ENCODE data around the gene ZNF451. TPM values are rescaled to one million over a fixed set of nuclear protein-coding genes. Genes with fewer than 3 reads are reported as not detected.

ZNF451 gene
- total and polyA plus RNA-seq, 4 donors = 9.1 to 133 (median 27.1) TPM

DNA sequence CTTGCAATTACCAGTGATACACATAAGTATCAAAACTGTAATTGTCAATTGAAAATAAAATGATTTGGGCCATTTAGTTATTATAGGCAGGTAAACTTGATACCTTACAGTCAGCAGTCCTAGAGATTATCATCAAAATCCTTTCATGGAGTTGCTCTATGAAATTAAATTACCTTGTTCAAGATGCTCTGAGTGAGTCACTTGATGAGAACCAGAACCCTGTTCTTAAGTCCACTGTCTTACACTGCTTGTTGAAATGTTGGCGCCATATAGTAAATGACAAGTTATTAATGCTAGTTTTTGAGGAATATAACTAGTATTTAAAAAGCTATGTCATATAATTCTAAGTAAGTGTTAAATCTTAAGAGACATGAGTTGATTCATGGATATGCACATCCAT is 45.0 kb downstream of the ZNF451 start:
- 95 to 96% methylated on average over 1 of the region's 1 CpG for WGBS, 2 donors

DNA sequence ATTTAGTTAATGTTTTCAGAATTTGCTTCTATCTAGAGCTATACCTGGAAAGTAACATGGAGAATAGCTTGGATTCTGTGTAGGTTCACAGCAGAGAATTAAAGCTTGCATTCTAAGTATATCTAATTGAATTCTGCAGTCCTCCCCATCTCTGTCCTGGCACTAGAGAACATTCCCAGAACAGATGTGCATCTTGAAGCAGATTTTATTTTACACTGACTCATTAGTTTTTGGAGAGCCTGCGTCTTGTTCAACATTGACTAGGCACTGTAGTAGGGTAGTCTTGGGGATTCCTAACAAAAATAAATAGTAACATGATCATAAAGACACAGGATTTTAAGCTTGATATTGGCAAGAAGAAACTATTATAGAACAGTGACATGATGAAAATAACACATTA is 45.9 kb downstream of the ZNF451 start:
- no peak for ATAC-seq (ENCODE audit: insufficient read depth, low FRiP score)
- Histone ChIP-seq H3K9me3 (ENCODE audit: control insufficient read depth in 4 of 4, insufficient read depth in 3 of 4, low read length in 3 of 4) (no peaks in the 10 kb centered on the region), H3K27me3 (ENCODE audit: control insufficient read depth in 3 of 3, insufficient read depth in 3 of 3, low read length in 2 of 3) (no peaks in the 10 kb centered on the region), H3K9ac (ENCODE audit: insufficient read depth in 1 of 2, low read length in 2 of 2) (no peak overlapping the region), H3K36me3 (ENCODE audit: control insufficient read depth in 4 of 4, insufficient read depth in 4 of 4, low read length in 4 of 4) (peaks cover 3 to 14% (median 9%) of the 10 kb centered on the region in 4 donors), H3K4me1 (ENCODE audit: control insufficient read depth in 5 of 5, insufficient read depth in 5 of 5, low read length in 5 of 5) (no peaks in the 10 kb centered on the region), H3K27ac (ENCODE audit: low read depth in 1 of 2, low read length in 1 of 2) (no peak overlapping the region), H3K4me3 (no peak overlapping the region)
- TF ChIP-seq, protein P1, sequence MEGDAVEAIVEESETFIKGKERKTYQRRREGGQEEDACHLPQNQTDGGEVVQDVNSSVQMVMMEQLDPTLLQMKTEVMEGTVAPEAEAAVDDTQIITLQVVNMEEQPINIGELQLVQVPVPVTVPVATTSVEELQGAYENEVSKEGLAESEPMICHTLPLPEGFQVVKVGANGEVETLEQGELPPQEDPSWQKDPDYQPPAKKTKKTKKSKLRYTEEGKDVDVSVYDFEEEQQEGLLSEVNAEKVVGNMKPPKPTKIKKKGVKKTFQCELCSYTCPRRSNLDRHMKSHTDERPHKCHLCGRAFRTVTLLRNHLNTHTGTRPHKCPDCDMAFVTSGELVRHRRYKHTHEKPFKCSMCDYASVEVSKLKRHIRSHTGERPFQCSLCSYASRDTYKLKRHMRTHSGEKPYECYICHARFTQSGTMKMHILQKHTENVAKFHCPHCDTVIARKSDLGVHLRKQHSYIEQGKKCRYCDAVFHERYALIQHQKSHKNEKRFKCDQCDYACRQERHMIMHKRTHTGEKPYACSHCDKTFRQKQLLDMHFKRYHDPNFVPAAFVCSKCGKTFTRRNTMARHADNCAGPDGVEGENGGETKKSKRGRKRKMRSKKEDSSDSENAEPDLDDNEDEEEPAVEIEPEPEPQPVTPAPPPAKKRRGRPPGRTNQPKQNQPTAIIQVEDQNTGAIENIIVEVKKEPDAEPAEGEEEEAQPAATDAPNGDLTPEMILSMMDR (IDR thresholded peaks at IDR 0.05; ENCODE audit: control extremely low read depth, extremely low read depth) = no peak
- no peak for DNase-seq
- WGBS, 2 donors = 89 to 98% methylated on average over 1 of the region's 1 CpG

More for the DNA sequence above, 45.0 kb downstream of the ZNF451 start:
- Histone ChIP-seq H3K4me1 (ENCODE audit: control insufficient read depth in 5 of 5, insufficient read depth in 5 of 5, low read length in 5 of 5) (peaks cover 0 to 5% (median 0%) of the 10 kb centered on the region in 5 donors), H3K27me3 (ENCODE audit: control insufficient read depth in 3 of 3, insufficient read depth in 3 of 3, low read length in 2 of 3) (no peaks in the 10 kb centered on the region), H3K9ac (ENCODE audit: insufficient read depth in 1 of 2, low read length in 2 of 2) (no peak overlapping the region), H3K9me3 (ENCODE audit: control insufficient read depth in 4 of 4, insufficient read depth in 3 of 4, low read length in 3 of 4) (no peaks in the 10 kb centered on the region), H3K4me3 (no peak overlapping the region), H3K36me3 (ENCODE audit: control insufficient read depth in 4 of 4, insufficient read depth in 4 of 4, low read length in 4 of 4) (peaks cover 3 to 14% (median 9%) of the 10 kb centered on the region in 4 donors), H3K27ac (ENCODE audit: low read depth in 1 of 2, low read length in 1 of 2) (no peak overlapping the region)
- ATAC-seq (ENCODE audit: insufficient read depth, low FRiP score) (no peak), DNase-seq (no peak)
- TF ChIP-seq, protein P1 (IDR thresholded peaks at IDR 0.05; ENCODE audit: control extremely low read depth, extremely low read depth) = no peak

DNA sequence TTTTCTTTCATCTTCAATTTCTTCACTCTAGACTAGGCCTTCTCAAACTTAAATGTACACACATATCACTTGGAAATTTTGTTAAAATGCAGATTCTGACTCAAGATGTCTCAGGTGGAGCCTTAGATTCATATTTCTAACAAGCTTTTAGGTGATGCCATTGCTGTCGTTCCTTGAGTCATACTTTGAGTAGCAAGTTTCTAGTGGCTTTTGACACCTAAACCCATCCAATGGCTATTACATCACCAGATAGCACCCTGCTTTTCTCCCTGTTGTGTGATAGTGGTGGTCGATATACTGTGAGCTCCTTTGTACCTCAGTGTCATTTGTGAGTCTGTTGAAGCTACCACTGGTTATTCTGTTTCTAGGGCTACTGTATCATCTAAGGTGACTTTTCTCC is 47.4 kb downstream of the ZNF451 start:
- no peak for ATAC-seq (ENCODE audit: insufficient read depth, low FRiP score)
- Histone ChIP-seq H3K36me3 (ENCODE audit: control insufficient read depth in 4 of 4, insufficient read depth in 4 of 4, low read length in 4 of 4) (peaks cover 3 to 20% (median 15%) of the 10 kb centered on the region in 4 donors), H3K27me3 (ENCODE audit: control insufficient read depth in 3 of 3, insufficient read depth in 3 of 3, low read length in 2 of 3) (no peaks in the 10 kb centered on the region), H3K9ac (ENCODE audit: insufficient read depth in 1 of 2, low read length in 2 of 2) (no peak overlapping the region), H3K9me3 (ENCODE audit: control insufficient read depth in 4 of 4, insufficient read depth in 3 of 4, low read length in 3 of 4) (no peaks in the 10 kb centered on the region), H3K4me3 (no peak overlapping the region), H3K27ac (ENCODE audit: low read depth in 1 of 2, low read length in 1 of 2) (no peak overlapping the region), H3K4me1 (ENCODE audit: control insufficient read depth in 5 of 5, insufficient read depth in 5 of 5, low read length in 5 of 5) (no peaks in the 10 kb centered on the region)
- TF ChIP-seq, protein P1 (IDR thresholded peaks at IDR 0.05; ENCODE audit: control extremely low read depth, extremely low read depth) = no peak
- no peak for DNase-seq
- WGBS, 2 donors = 93 to 97% methylated on average over 2 of the region's 2 CpGs

DNA sequence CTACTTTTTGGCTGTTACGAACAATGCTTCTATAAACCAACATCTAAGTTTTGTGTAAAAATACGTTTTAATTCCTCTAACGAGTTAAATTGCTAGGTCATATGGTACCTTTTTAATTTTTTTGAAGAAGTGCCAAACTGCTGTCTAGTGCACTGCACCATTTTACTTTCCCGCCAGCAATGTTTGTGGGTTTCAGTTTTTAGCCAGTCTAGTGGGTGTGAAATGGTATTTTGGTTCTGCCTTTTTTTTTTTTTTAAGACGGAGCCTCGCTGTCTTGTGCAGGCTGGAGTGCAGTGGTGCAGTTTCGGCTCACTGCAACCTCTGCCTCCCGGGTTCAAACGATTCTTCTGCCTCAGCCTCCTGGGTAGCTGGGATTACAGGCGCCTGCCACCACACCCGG is 48.0 kb downstream of the ZNF451 start:
- no peak overlapping the region for H3K9ac ChIP-seq (ENCODE audit: insufficient read depth in 1 of 2, low read length in 2 of 2)
- ATAC-seq (ENCODE audit: insufficient read depth, low FRiP score) (no peak), DNase-seq (no peak)
- H3K4me3 ChIP-seq = no peak overlapping the region
- no peaks in the 10 kb centered on the region for H3K4me1 ChIP-seq (ENCODE audit: control insufficient read depth in 5 of 5, insufficient read depth in 5 of 5, low read length in 5 of 5)
- TF ChIP-seq, protein P1 (IDR thresholded peaks at IDR 0.05; ENCODE audit: control extremely low read depth, extremely low read depth) = no peak
- no peaks in the 10 kb centered on the region for H3K9me3 ChIP-seq (ENCODE audit: control insufficient read depth in 4 of 4, insufficient read depth in 3 of 4, low read length in 3 of 4)
- 93 to 94% methylated on average over 11 of the region's 11 CpGs for WGBS, 2 donors
- no peak overlapping the region for H3K27ac ChIP-seq (ENCODE audit: low read depth in 1 of 2, low read length in 1 of 2)
- H3K27me3 ChIP-seq (ENCODE audit: control insufficient read depth in 3 of 3, insufficient read depth in 3 of 3, low read length in 2 of 3) = no peaks in the 10 kb centered on the region
- peaks cover 3 to 20% (median 14%) of the 10 kb centered on the region in 4 donors for H3K36me3 ChIP-seq (ENCODE audit: control insufficient read depth in 4 of 4, insufficient read depth in 4 of 4, low read length in 4 of 4)

All from lung (tissue), 12 donors.